Nucleus accumbens (tissue), 56 donors: ENCODE data around the gene CD40.
A peak's percentile ranks its signal among the peaks of the same experiment; 100 is the strongest.
"Not testable (repeated sequence)": the region's sequence is repeated elsewhere in the genome, so short reads cannot be mapped to it uniquely, and the experiment has no call there.

Source experiments
- DNase-seq, 56 donors: peaks; one replicate each; lab custom pipeline; 2025; lab: John Stamatoyannopoulos, UW

Gene CD40

DNA sequence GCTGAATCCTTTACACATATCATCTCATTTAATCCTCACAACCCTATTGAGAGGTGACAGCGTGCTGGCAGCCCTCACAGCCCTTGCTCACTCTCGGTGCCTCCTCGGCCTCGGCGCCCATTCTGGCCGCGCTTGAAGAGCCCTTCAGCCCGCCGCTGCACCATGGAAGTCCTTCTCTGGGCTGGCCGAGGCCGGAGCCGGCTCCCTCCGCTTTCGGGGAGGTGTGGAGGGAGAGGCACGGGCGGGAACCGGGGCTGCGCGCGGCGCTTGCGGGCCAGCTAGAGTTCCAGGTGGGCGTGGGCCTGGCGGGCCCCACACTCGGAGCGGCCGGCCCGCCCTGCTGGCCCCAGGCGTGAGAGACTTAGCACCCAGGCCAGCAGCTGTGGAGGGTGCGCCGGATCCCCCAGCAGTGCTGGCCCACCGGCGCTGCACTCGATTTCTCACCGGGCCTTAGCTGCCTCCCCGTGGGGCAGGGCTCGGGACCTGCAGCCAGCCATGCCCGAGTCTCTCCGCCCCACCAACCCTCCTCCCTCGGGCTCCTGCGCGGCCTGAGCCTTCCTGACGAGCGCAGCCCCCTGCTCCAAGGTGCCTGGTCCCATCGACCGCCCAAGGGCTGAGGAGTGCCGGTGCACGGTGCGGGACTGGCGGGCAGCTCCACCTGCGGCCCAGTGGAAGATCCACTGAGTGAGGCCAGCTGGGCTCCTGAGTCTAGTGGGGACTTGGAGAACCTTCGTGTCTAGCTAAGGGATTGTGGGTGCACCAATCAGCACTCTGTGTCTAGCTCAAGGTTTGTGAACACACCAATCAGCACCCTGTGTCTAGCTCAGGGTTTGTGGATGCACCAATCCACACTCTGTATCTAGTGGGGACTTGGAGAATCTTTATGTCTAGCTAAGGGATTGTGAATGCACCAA lies 26.2 kb upstream of the CD40 start:
- not testable (repeated sequence) for DNase-seq

DNA sequence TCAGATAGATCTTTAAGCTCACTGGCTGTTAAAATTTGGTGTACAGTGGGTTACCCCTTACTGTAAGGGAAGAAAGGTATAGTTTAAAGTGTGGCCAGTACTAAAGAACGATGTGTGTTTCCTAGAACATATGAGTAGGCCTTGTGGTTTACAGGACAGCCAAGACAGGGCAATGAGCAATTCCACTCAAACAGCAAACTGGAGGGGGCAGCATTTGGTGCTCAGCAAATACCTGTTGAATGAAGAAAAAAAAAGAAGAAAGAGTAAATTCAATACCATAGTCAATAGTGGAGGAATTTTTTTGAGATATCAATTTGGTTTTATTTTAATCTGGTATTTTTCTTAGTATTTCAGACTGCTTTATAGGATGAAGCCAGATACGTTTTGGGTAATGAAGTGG lies 24.6 kb upstream of the CD40 start:
- no peak for DNase-seq

DNA sequence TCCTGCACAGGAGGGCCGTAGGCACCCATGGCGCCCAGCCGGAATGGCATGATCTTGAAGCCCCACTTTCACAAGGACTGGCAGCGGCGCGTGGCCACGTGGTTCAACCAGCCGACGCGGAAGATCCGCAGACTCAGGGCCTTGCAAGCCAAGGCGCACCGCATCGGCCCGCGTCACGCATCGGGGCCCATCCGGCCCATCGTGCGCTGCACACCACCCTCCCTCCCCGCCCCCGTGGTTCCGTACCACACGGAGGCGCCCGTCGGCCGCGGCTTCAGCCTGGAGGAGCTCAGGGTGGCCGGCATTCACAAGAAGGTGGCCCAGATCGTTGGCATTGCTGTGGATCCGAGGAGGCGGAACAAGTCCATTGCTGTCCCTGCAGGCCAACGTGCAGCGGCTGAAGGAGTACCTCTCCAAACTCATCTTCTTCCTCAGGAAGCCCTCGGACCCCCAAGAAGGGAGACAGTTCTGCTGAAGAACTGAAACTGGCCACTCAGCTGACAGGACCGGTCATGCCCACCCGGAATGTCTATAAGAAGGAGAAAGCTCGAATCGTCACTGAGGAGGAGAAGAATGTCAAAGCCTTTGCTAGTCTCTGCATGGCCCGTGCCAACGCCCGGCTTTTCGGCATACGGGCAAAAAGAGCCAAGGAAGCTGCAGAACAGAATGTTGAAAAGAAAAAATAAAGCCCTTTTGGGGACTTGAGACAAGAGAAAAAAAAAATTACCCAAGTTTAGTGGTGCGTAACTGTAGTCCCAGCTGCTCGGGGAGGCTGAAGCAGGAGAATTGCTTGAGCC lies 18.4 kb upstream of the CD40 start:
- peak in 8 of 56 donors; percentile 7 to 39 (median 14) for DNase-seq

DNA sequence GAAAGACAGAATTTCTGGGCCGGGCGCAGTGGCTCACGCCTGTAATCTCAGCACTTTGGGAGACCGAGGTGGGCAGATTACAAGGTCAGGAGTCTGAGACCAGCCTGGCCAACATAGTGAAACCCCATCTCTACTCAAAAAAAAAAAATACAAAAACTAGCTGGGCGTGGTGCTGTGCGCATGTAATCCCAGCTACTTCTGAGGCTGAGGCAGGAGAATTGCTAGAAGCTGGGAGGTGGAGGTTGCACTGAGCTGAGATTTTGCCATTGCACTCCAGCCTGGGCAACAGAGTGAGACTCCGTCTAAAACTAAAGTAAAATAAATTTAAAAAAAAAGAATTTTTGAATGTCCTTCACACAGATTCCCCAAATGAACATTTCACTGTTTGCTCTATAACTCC lies 17.7 kb upstream of the CD40 start:
- not testable (repeated sequence) for DNase-seq

DNA sequence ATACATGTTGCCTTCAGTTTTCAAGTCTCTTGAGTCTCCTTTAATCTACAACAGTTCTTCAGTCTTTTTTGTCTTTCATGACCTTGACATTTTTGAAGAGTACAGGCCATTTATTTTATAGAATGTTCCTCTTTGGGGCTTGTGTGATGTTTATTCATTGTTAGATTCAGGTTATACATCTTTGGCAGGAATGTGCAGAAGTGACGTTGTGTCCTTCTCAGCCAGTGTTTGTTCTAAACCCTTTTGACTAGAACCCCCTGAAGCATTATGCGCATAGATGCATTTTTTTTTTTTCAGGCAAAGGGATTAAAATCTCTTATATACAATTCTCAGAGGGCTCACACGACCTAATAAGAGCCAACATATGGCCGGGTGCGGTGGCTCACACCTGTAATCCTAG lies 17.1 kb upstream of the CD40 start:
- no peak for DNase-seq

DNA sequence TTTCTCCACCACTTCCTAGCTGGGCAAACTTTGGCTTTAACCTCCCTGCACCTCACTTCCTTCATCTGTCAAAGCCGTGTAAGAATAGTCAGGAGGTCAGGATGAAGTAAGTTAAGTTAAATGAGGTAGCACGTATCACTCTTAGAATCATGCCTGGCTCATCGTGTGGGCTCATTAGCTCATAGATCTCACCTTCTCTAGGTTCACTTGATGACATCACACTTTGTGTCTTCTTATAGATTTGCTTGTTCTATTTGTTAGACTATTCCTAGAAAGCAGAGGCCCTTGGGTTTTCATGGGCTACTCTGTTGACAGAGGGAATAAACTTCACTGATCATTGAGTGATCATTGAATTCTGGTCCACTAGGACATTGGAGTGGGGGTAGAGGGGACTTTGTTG lies 16.2 kb upstream of the CD40 start:
- no peak for DNase-seq

DNA sequence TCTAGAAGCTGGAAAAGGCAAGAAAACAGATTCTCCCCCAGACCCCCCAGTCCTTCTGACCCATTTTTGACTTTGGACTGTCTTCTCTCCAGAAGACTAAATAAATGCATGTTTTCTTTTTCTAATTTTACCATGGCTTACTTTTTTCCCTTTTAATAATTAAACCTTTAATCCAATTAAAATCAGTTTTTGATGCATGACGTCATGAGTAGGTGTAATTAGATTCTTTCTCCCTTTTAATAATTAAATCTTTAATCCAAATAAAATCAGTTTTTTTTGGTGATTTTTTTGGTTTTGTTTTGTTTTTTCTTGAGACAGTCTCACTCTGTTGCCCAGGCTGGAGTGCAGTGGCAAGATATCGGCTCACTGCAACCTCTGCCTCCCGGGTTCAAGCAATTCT lies 15.2 kb upstream of the CD40 start:
- DNase-seq = no peak

DNA sequence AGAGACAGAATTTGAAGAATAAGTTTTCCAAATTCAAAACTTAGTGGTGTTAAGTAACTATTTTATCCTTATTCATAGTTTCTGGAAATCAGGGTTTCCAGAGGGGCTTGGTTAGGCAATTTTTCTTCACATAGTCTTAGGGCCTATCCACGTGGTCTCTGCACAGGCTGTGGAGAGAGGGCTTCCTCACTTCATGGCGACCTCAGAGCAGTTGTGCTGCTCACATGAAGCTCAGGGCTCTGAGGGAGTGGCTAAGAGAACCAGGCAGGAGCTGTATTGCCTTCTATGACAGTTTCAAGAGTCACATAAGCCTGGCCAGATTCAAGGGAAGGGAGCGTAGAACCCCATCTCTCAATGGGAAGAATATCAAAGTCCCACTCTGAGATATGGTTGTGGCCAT lies 13.9 kb upstream of the CD40 start:
- DNase-seq = no peak

DNA sequence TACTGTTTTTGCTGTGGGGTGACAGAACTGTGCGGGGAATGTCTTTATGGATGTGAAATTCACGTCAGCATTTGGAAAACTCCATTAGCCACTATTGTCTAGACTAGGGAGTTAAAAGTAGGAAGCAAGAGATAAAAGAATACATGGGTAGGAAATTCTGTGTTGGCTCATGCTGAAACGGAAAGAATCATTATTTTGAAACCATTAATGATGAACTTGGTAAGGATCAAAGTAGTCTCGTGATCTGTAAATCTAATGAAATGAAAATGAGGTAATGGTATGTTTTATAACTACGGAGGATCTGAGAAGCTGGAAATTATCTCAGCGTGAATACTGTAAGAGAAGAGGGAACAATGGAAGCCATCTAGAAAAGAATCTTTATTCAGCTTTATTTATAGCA lies 11.1 kb upstream of the CD40 start:
- DNase-seq = no peak

DNA sequence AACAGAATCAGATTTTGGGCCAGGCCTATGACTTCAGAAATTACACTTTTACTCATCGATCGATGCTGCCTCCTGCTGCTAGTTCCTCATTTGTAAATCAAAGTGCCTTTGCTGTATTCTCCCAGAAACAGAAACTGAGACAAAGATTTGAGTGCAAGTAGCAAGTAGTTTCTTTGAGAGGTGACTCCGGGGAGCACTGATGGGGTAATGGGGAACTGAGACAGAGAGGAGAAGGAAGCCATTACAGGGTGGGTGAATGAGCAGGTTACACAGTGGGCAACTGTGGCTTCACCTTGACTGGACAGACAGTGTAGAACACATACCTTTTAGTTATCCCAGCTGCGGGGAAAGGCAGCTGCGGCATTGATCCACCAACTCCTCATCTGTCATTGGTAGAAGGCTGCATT lies 9.7 kb upstream of the CD40 start:
- no peak for DNase-seq

DNA sequence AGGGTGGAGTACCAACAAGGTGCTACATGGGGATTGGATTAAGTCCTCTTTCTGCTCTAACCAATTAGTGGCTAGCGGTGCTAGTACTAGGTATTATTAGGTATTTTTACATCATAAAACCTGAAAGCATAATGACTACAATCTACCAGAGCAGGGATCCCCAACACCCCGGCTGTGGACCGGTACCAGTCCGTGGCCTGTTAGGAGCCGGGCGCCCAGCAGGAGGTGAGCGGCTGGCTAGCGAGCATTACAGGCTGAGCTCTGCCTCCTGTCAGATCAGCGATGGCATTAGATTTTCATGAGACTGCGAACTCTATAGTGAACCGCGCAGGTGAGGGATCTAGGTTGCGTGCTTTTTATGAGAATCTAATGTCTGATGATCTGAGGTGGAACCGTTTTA lies 9.1 kb upstream of the CD40 start:
- DNase-seq = no peak

DNA sequence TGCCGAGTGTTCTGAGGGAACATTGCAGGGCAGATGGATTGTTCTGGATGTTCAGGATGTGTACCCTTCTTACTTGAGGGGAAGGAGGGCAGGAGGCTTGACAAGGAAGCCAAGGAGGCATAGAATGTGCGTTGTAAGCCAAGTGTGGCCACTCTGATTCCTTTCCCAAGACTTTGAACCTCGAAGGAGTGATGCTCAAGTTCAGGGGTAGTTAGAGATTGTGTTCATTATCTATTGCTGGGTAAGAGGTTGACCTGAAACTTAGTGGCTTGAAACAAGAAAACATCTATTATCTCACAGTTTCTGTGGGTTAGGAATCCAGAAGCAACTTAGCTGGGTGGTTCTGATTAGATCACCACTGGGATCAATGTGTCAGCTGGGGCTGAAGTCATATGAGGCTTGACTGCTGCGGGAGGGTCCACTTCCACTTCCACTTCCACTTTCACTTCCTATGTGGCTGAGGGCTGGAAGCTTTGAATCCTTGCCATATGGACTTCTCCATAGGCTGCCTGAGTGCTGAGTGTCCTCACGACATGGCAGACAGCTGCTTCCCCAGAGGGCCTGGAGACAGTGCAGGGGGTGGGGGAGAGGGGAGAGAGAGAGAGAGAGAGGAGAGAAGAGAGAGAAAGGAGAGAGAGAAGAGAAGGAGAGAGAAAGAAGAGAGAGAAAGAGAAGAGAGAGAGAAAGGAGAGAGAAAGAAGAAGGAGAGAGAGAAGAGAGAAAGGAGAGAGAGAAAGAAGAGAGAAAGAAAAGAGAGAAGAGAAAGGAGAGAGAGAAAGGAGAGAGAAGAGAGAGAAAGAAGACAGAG lies 6.9 kb upstream of the CD40 start:
- DNase-seq = peak in 8 of 56 donors; percentile 6 to 42 (median 16)

DNA sequence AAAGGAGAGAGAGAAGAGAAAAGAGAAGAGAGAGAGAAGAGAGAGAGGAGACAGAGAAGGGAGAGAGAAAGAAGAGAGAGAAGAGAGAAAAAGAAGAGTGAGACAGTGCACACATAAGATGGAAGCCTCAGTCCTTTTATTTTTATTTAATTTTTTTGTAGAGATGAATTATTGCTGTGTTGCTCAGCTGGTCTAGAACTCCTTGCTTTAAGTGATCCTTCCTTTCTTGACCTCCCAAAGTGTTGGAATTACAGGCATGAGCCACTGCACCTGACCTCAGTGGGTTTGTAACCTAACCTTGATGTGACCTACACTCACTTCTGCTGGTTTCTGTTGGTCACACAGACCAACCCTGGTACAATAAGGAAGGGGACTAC lies 6.3 kb upstream of the CD40 start:
- DNase-seq = no peak

DNA sequence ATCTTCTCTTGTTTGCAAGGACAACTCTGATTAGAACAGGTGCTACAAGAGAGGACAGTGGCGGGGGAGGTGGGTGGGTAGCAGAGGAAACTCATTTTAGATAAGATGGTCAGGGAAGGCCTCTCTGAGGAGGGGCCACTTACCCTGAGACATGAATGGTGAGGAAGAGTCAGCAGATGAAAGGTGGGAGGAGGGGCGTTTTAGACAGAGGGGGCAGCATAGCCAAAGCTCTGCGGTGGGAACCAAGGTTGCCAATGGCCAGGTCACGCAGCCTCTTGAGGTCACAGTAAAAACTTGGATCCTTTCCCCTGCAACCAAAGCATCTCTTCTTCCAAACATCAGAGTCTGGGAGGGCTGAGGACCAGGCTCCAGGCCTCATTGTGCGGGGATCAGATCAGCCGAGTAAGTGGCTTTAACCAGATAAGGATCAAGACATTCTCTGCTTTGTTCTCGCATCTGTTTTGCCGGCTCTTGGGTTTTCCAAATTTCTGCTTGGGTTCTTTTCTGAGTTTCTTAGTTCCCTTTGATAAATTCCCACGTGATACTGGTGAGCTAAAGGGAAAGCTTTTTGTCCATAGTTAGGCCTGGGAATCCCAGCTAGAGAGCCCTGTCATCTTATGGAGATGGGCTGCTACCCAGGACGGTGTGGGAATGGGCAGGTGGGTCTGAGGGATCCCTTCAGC lies 5.5 kb upstream of the CD40 start:
- DNase-seq = no peak

DNA sequence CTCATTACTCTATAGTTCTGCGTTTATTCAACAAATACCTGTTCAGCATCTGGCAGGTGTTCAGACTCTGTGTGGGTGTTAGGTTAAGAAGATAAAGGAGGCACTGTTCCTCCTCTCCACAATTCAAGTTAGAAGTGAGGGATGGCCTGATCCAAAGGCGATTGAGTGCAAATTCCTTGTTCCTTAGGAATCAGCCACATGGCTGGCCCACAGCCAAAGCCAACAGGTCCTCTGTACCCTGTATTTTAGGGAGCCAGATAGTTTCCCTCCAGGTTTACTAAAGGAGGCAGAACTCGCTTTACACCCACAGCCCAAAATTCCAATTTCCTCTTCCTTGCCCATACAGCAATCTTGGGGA lies 5.0 kb upstream of the CD40 start:
- no peak for DNase-seq

DNA sequence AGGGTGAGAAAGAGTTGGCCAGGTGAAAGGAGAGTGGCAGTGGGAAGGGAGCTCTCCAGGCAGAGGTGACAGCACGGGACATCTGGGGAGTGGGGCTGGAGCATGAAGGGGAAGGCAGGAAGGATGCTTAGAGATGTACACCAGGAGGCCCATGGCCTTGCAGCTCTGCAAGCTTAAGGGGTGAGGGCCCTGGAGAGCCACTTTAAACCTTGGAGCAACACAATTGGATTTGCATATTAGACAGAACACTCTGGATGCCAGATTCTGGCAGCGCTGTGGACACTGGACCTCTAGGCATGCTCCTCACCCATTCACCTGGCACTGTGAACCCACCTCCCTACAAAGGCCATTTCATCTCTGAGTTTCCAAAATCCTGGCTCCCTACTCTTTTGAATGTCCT lies 3.7 kb upstream of the CD40 start:
- no peak for DNase-seq

DNA sequence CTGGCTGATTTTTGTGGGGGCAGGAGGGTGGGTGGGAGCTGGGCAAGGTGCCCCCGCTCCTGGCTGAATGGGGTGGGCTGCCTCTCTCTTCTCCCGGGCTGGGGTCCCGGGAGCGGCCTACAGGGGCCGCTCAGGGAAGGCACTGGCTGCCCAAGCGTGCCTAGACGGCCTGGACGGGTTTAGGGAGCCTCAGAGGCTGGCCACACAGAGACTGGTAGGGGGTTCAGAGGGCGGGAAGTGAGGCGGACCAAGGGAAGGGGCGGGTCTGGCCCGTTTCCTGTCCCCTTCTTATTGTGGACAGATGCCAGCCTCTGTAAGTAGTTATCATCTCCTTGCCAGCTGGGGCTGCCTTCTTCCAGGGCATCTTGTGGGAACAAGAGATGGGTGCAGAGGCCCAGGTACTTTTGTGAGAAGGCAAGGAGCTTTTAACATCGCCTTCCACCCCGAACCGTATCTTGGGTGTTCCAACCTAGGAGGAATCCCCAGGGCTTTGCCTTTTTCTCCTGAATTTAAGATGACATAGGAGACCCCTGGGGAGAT lies 437 bp downstream of the CD40 start:
- peak in 1 of 56 donors; percentile 25 for DNase-seq

DNA sequence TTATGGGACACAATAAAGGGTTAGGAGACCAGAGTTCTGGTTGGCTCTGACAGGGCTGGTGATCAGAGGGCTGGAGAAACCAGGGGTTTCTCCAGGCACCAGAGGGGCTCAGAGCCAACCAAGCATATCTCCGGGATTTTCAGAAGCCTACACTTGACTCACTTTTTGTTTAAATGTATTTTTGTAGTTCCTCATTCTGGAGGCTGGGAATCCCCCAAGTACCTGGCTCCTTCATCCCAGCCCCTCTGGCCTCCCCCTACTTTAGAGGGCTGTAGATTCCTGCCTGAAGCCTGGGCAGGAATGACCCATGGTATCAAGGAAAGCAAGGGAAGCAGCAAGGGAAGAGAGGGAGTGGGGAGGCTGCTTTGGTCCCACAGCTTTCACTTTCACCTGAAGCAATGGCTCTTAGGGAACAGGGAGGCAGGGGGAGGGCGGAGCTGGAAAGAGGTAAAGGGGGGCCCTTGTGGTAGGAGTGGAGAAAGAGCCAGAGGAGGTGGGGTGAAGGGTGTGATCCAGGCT lies 973 bp downstream of the CD40 start:
- no peak for DNase-seq

DNA sequence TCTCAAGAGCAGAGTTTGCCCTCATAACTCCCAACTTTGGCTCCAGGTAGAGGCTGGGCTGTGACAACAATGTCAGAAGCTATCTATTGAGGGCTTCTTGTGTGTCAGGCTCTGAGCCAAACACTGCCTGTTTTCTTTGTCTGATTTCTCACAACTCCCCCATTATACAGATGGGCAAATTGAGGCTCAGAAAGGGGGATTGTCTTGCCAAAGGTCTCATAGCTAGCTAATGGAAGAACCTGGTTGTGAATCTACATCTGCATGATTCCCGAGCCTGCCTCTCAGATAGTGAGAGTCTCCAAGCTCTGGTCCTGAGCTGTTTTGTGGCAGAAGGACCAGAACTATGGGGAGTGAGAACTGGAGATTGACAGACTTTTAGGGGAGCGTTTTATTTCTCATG lies 1.4 kb downstream of the CD40 start:
- no peak for DNase-seq

DNA sequence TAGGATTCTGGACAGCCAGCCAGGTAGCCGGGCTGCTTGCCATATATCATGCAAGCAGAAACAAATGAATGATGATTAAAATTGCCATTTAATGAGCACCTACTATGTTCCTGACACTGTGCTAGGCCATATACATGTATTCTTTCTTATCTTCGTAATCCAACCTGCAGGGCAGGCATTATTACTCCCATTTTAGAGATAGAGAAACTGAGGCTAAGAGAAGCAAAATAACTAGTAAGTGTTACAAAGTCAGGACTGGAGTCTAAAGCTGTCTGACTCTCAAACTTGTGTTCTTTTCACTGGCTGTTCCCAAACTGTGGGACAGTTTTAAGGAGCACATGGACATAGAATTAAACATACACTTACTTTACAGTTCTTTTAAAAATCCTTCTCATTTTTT lies 2.0 kb downstream of the CD40 start:
- DNase-seq = no peak
